Stimulated activated naive CD8-positive, alpha-beta T cell treated with anti-CD3 and anti-CD28 coated beads, Interleukin-15, amount 100 ng/mL, for 72 hours (primary cell): ENCODE data around the gene RSU1.

Experiments used
- ATAC-seq: fragments of 150-1000 bp; cut with Tn5 transposase; 2 replicates; pipeline ENCODE4 v1.10.0; 2021; ENCODE audit warnings: mild to moderate bottlenecking, moderate library complexity
- DNase-seq, 2 donors: peaks; one replicate each; pipeline ENCODE4 v3.0.0; 2021 to 2022
- H3K27ac Mint-ChIP-seq, 2 donors: one replicate each; pipeline ENCODE4 v1.8.0; 2022; ENCODE audit warnings: mild to moderate bottlenecking in 2 of 2, mixed read lengths in 2 of 2, moderate library complexity in 2 of 2
- H3K27me3 Mint-ChIP-seq: one replicate; pipeline ENCODE4 v1.8.0; 2022; ENCODE audit warnings: mixed read lengths
- H3K4me1 Mint-ChIP-seq: one replicate; pipeline ENCODE4 v1.8.0; 2022; ENCODE audit warnings: mild to moderate bottlenecking, mixed read lengths
- H3K4me3 Mint-ChIP-seq, 2 donors: one replicate each; pipeline ENCODE4 v1.8.0; 2022; ENCODE audit warnings: mild to moderate bottlenecking in 2 of 2, mixed read lengths in 2 of 2, moderate library complexity in 1 of 2
- H3K9me3 Mint-ChIP-seq, 2 donors: one replicate each; pipeline ENCODE4 v1.8.0; 2022; ENCODE audit warnings: mixed read lengths in 2 of 2

Gene RSU1

DNA sequence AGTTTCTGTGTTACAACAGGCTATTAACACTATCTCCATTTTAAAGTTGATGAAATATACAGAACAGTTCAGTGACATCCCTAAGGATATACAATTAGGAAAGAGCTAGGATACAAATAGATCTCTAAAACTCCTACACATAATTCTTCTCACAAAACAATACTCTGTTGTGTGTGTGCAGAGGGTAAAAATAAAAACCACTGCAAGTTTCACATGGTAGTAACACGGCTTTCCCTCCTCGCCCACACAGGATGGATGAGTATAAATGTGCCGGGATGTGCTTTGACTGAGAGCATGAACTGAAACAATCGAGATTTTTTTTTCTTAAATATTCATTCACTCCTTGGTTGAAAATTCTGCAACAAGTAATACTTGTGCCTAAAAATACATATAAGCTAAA is 164.0 kb downstream of the RSU1 start:
- no peak for DNase-seq
- Mint-ChIP-seq H3K27me3 (no peaks in the 10 kb centered on the region), H3K9me3 (no peaks in the 10 kb centered on the region), H3K27ac (no peak overlapping the region), H3K4me1 (peaks cover 30% of the 10 kb centered on the region), H3K4me3 (no peak overlapping the region)
- ATAC-seq: peak; percentile 73

DNA sequence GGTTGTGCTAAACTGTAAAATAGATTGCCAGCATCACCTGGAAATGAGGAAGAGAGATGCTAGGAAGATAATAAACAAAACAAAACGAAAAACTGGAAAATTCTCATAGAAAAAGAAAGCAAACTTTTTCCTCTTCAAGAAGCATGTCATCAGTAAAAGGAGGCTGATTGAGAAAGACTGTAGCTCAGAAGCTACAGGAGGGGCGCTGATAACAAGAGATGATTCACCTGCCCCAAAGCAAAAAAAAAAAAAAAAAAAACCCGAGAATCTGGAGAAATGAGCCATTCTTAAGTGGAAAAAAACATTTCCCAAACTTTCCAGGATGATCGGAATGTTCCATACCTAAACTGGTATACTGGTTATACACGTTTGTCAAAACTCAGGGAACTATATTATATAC is 165.1 kb downstream of the RSU1 start:
- ATAC-seq (no peak), DNase-seq (no peak)
- Mint-ChIP-seq H3K27ac (peak overlapping the region in 1 of 2 donors; percentile 44), H3K9me3 (no peaks in the 10 kb centered on the region), H3K4me1 (peaks cover 36% of the 10 kb centered on the region), H3K27me3 (no peaks in the 10 kb centered on the region), H3K4me3 (no peak overlapping the region)

DNA sequence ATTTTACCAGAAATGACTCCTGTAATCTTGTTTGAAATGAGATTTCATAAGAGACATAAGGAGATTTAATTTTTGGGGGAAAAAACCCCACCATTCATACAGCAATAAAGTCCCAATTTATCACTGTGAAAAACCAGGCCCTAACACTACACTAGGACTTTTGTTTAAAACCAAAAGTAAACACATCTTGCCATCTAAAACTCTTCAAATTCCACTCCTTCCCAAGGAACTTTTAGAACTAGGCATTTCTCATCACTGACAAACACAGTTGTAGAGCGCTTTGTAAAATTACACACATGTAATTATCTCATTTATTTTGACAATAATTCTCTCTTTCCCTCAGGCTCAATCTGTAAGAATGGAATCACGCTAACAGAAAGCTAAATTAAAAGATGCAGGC is 167.5 kb downstream of the RSU1 start:
- ATAC-seq: no peak
- peaks cover 48% of the 10 kb centered on the region for H3K4me1 Mint-ChIP-seq
- no peak overlapping the region for H3K27ac Mint-ChIP-seq

DNA sequence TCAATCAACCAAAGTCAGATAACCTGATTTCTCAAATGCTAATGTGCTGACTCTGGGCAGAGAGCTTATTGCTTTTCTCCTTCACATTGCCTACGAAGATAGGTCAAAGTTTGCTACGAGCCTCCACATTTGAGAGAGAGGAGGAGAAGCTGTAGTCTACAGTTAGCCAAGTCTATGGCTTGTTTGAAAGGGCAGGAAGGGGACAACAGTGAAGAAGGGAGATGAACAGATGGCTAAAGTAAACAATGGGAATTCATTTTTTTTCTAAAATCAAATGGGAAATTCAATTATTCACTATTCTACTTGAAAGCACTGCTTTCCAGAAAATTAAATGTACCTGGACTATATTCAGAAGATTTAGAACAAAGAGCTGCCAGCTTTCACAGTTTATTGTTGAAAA is 168.9 kb downstream of the RSU1 start:
- ATAC-seq (no peak), DNase-seq (no peak)
- Mint-ChIP-seq H3K27me3 (no peaks in the 10 kb centered on the region), H3K9me3 (no peaks in the 10 kb centered on the region), H3K4me3 (no peak overlapping the region), H3K27ac (no peak overlapping the region), H3K4me1 (peaks cover 56% of the 10 kb centered on the region)

More for the DNA sequence above, 167.5 kb downstream of the RSU1 start:
- DNase-seq: no peak
- Mint-ChIP-seq H3K27me3 (no peaks in the 10 kb centered on the region), H3K4me3 (no peak overlapping the region), H3K9me3 (no peaks in the 10 kb centered on the region)

DNA sequence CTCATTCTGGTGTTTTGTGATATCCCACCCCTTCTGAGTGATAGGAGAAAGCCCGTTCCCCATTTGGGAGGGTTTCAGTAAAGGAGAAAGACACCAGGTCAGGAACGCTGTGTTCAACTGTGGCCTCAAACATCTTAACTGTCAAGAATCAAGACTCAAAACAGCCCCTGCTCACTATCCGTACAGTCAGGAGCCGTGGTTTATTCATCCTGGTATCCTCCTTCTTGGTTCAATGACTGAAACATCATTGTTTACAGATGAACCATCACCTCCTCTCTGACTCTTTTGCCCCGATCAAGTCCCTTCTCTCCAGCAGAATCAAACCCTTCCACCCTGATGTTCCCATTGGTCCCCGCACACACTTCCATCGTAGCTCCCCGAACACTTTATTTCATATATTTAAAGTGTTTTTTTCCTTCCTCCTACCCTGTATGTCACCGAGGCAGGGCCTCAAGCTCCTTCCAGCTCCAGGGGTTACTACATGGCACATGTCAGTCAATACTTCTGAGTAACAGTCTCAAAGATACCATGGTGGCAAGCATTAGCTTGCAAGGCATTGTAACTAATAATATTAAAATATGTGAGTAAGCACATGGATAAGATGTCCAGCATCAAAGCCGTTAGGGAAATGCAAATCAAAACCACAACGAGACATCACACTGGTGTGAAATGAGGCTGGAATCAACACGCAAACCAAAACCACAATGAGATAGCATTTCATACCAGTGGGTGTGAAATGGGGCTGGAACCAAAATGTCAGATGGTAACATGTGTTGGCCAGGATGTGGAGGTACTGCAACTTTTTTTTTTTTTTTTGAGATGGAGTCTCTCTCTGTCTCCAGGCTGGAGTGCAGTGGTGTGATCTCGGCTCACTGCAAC is 170.8 kb downstream of the RSU1 start:
- peak; percentile 97 for ATAC-seq
- H3K27ac Mint-ChIP-seq: peak overlapping the region in 1 of 2 donors; percentile 20

DNA sequence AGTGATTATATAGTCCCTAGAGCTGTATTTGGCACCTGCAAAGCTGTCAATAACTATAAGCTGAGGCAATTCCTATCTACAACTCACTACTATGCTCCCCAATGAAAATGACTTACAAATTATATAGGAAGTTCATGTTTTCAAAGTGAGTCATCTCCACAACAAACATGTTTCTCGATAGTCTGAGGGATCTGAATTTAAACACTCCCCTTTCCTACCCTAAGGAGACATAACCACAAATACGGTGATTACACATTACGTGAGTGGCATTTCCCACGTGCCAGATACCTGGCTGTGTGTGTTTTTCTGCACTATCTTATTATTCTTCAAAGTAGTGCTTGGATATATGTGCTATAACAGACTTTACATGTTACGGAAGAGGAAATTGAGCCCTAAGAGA is 173.1 kb downstream of the RSU1 start:
- Mint-ChIP-seq H3K9me3 (no peaks in the 10 kb centered on the region), H3K4me1 (peaks cover 30% of the 10 kb centered on the region), H3K27ac (no peak overlapping the region), H3K27me3 (no peaks in the 10 kb centered on the region), H3K4me3 (no peak overlapping the region)
- DNase-seq (no peak), ATAC-seq (no peak)

More for the DNA sequence above, 170.8 kb downstream of the RSU1 start:
- DNase-seq: peak; percentile 12 to 43
- Mint-ChIP-seq H3K27me3 (no peaks in the 10 kb centered on the region), H3K4me3 (peak overlapping the region in 1 of 2 donors; percentile 1), H3K9me3 (no peaks in the 10 kb centered on the region), H3K4me1 (peaks cover 37% of the 10 kb centered on the region)

DNA sequence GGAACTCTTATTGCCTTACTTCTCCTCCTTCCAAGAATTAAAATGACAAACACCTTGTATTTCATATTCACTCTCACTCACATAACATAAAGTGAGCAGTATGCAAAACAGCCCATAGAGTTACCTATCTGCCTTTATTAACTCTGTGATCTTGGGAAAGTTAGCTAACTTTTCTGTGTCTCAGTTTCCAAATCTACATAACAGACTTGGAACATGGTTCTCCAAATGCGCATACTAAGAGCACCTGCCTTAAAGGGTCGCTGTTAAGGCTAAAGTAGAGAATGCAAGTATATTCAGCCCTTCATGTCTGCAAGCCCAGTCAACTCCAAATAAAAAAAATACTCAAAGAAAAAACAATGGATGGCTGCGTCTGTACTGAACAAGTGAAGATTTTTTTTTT is 173.7 kb downstream of the RSU1 start:
- Mint-ChIP-seq H3K9me3 (no peaks in the 10 kb centered on the region), H3K27me3 (no peaks in the 10 kb centered on the region), H3K27ac (no peak overlapping the region), H3K4me3 (no peak overlapping the region), H3K4me1 (peaks cover 30% of the 10 kb centered on the region)
- no peak for ATAC-seq
- no peak for DNase-seq

DNA sequence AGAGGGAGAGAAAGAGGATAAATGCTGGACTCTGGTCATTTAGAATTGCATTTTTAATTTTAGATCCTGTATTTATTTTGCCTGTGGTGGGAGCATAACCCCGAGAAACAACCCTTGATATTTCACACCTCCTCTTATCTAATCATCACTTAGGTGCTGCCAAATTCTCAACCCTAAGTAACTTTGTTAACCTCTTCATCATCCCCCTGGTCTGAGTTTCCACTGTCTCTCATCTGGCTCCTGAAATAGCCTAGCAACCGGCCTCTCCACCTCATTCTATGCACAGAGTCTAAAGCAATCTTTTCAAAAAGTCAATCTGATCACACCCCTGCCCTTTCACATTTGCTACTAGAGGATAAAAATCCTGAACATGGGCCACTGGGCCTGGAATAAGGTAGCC is 177.1 kb downstream of the RSU1 start:
- H3K27ac Mint-ChIP-seq: no peak overlapping the region
- H3K4me1 Mint-ChIP-seq: peaks cover 13% of the 10 kb centered on the region
- no peak overlapping the region for H3K4me3 Mint-ChIP-seq
- no peak for DNase-seq
- H3K27me3 Mint-ChIP-seq: no peaks in the 10 kb centered on the region
- ATAC-seq: no peak
- no peaks in the 10 kb centered on the region for H3K9me3 Mint-ChIP-seq

DNA sequence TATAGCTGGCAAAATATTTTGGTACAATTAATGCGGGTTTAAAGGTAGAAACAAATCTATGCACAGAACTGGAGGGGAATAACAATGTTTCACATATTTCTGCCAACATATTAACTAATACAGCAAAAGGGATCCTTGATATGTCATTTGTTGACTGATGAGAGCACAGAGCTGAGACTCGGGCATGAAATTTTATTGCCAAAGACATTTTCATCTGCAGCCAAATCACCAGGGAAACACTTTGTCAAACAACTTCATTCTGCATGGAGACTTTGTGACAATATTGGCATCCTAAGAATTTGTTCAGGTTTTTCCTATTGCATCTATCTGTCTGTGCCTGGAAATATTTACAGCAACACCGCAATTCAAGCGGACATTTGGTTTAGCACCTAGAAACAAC is 177.8 kb downstream of the RSU1 start:
- Mint-ChIP-seq H3K4me1 (peaks cover 10% of the 10 kb centered on the region), H3K9me3 (no peaks in the 10 kb centered on the region), H3K27ac (peak overlapping the region in 1 of 2 donors; percentile 38), H3K4me3 (no peak overlapping the region), H3K27me3 (no peaks in the 10 kb centered on the region)
- ATAC-seq (no peak), DNase-seq (no peak)

DNA sequence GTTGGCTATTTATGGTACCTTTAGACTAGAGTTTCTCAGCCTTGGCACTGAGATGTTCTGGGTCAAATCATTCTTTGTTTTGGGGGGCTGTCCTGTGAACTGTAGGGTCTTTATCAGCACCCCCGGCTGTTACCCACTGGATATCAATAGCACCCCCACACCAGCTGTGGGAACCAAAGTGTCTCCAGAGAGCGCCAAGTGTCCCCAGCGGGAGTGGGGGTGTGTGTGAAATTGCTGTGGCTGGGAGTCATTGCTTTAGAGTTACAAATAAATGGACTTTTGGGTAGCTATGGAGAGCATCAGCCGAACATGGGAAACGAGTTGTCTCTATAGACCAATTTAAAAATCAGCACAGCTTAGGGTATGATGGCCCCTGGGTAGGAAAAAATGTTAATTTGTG is 184.2 kb downstream of the RSU1 start:
- no peaks in the 10 kb centered on the region for H3K4me1 Mint-ChIP-seq
- H3K4me3 Mint-ChIP-seq: no peak overlapping the region
- ATAC-seq (no peak), DNase-seq (no peak)
- H3K27ac Mint-ChIP-seq: no peak overlapping the region
- H3K9me3 Mint-ChIP-seq: no peaks in the 10 kb centered on the region
- no peaks in the 10 kb centered on the region for H3K27me3 Mint-ChIP-seq

DNA sequence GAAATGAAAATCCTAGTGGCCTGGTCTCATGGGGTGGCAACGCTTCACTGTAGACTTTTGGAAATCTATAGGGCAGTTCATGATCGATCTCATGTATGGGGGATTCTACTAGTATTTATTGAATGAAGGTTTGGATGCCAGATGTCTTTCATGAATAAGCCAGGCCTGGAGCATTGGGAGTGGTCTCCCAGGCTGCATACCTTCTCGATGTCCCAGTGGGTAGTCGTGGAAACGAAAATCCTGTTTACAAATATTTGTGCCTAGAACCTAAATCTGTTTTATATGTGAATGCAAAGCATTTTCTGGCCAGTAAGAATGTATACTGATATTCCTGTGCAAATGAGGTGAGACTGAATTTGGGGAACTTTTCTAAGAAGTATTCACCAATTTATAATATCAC is 190.5 kb downstream of the RSU1 start:
- Mint-ChIP-seq H3K4me1 (no peaks in the 10 kb centered on the region), H3K27ac (no peak overlapping the region), H3K4me3 (no peak overlapping the region), H3K27me3 (no peaks in the 10 kb centered on the region), H3K9me3 (peaks cover 24 to 43% of the 10 kb centered on the region in 2 donors)
- DNase-seq (no peak), ATAC-seq (no peak)

DNA sequence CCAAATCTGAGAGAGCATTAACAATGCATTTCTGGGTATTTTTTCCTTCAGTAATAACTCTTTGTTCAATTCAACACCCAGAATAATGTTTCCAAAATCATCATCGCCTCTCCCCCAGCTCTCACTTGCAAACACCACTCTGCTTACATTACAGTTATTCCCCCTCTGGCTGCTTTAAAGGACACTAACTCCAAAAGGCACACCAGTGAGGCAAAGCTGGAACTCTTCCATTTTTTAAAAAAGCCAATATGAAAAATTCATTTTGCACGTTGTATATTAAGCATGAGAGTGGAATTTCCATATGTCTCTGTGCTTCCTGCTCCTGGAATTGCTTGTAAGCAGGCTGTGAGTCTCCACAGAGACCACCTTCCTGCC is 204.3 kb downstream of the RSU1 start:
- no peak for DNase-seq
- ATAC-seq: no peak
- H3K27ac Mint-ChIP-seq: no peak overlapping the region
- H3K4me3 Mint-ChIP-seq: no peak overlapping the region
- peaks cover 35% of the 10 kb centered on the region in 2 donors for H3K9me3 Mint-ChIP-seq
- H3K27me3 Mint-ChIP-seq: no peaks in the 10 kb centered on the region
- H3K4me1 Mint-ChIP-seq: no peaks in the 10 kb centered on the region

DNA sequence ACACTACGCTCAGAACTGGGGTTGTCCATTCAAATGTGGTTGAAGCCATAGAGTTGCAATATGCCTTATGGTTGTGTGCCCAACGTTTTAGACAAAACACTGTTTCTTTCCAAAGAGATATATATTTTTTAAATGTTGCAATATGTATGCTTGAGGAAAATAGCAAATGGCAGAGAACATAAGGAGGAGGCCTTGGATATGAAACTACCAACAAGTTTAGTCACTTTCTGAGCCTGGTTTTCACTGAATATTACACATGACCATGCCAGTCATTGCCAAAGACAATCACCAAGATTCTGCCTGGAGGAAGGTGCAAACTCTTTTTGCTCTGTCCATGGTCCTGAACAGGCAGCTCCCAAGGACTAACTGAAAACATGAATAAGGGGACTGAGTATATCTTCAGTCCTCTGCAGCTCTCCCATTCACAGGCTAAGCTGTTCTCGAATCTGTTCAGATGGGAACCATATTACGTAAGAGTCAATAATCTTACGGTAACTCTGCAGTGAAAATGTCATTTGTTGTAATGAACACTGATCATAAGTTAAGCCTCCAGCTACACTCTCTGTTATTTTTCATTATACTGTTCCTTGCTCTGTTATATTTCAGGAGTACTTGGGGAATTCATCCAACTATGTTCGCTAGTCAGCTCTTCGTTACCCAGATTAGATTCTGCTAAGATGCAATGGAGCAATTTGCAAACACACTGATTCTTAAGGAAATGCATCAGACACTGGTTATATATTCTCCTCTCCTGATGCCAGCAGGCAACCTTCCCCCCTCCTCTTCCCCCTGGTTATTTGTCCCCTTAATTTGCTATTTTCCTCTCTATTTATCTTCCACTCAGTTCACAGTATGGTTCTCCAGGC is 204.9 kb downstream of the RSU1 start:
- no peaks in the 10 kb centered on the region for H3K4me1 Mint-ChIP-seq
- no peak overlapping the region for H3K4me3 Mint-ChIP-seq
- DNase-seq (no peak), ATAC-seq (no peak)
- peaks cover 30 to 31% of the 10 kb centered on the region in 2 donors for H3K9me3 Mint-ChIP-seq
- H3K27ac Mint-ChIP-seq: no peak overlapping the region
- no peaks in the 10 kb centered on the region for H3K27me3 Mint-ChIP-seq

DNA sequence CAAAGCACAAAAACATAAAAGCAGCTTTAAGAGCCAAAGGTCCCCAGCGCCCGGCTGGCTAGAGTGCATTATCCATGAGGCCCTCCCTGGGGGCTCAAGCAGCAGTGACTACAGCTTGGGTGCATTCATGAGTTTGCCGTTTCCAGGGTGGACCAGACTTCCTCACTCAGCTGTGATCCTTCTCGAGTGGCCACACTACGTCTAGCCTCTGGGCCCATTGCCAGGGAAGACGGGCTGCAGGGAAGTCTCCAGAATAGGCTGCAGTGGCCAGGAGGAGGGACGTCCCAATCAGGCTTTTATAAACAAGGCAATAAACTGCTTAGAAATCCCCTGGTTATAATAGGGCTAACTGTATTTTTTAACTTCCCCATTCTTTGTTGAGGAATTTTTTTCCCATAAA is 206.2 kb downstream of the RSU1 start:
- no peaks in the 10 kb centered on the region for H3K4me1 Mint-ChIP-seq
- no peak for DNase-seq
- no peak for ATAC-seq
- no peak overlapping the region for H3K27ac Mint-ChIP-seq
- H3K4me3 Mint-ChIP-seq: no peak overlapping the region
- peaks cover 23 to 26% of the 10 kb centered on the region in 2 donors for H3K9me3 Mint-ChIP-seq
- no peaks in the 10 kb centered on the region for H3K27me3 Mint-ChIP-seq

DNA sequence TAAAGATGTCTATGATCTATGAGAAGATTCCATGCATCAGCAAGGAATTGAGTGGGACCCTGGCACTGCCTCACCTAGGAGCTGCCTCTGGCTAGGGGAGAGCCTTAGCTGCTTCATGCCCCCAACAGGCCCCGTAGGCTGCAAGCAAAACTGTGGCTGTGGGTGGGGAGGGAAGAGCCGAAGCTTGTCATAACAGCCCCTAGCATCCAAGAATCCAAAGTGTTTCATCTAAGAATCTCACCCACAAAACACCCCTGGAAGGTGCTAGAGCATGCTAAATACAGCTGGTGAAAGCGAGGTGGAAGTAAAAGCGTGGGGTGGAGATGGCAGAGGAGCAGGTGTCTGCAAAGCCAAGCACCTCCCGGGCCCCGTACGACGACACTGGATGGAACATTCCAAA is 208.0 kb downstream of the RSU1 start:
- ATAC-seq (no peak), DNase-seq (no peak)
- peaks cover 7 to 10% of the 10 kb centered on the region in 2 donors for H3K9me3 Mint-ChIP-seq
- H3K27me3 Mint-ChIP-seq: no peaks in the 10 kb centered on the region
- no peaks in the 10 kb centered on the region for H3K4me1 Mint-ChIP-seq
- H3K4me3 Mint-ChIP-seq: no peak overlapping the region
- H3K27ac Mint-ChIP-seq: no peak overlapping the region

DNA sequence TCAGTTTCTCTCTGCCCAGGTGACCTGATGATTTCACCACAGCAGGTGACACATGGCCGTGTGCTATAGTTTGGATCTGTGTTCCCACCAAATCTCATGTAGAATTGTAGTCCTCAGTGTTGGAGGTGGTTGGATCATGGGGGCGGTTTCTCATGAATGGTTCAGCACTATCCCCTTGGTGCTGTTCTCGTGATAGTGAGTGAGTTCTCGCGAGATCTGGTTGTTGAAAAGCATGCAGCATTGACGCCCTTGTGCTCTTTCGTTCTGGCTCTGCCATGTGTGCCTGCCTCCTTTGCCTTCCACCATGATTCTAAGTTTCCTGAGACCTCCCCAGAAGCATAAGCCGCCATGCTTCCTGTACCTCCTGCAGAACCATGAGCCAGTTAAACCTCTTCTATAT is 210.3 kb downstream of the RSU1 start:
- no peak overlapping the region for H3K4me3 Mint-ChIP-seq
- DNase-seq (no peak), ATAC-seq (no peak)
- H3K4me1 Mint-ChIP-seq: no peaks in the 10 kb centered on the region
- H3K27me3 Mint-ChIP-seq: no peaks in the 10 kb centered on the region
- peaks cover 0 to 7% of the 10 kb centered on the region in 2 donors for H3K9me3 Mint-ChIP-seq
- no peak overlapping the region for H3K27ac Mint-ChIP-seq
